ENCODE measurements around the gene DCHS1. TPM values are rescaled to one million over a fixed set of nuclear protein-coding genes. Genes with fewer than 3 reads are reported as not detected.

Gene DCHS1
- total RNA-seq, 1 experiment from 2014 or later: 14.2 TPM

- TF ChIP-seq MLX (CRISPR knock-in tag; IDR thresholded peaks at IDR 0.05) (no peak), HMGA2 (CRISPR knock-in tag; IDR thresholded peaks at IDR 0.05) (no peak), GTF2I (CRISPR knock-in tag; conservative IDR thresholded peaks at IDR 0.05) (no peak), E2F1 (CRISPR knock-in tag; IDR thresholded peaks at IDR 0.05) (no peak), ZNF512 (CRISPR knock-in tag; IDR thresholded peaks at IDR 0.05; ENCODE audit: borderline replicate concordance) (no peak), ZNF425 (CRISPR knock-in tag; conservative IDR thresholded peaks at IDR 0.05) (no peak), ZNF423 (CRISPR knock-in tag; IDR thresholded peaks at IDR 0.05) (no peak), E2F5 (CRISPR knock-in tag; IDR thresholded peaks at IDR 0.05) (no peak), RORB (CRISPR knock-in tag; IDR thresholded peaks at IDR 0.05) (no peak)
- TF ChIP-seq, protein P1, sequence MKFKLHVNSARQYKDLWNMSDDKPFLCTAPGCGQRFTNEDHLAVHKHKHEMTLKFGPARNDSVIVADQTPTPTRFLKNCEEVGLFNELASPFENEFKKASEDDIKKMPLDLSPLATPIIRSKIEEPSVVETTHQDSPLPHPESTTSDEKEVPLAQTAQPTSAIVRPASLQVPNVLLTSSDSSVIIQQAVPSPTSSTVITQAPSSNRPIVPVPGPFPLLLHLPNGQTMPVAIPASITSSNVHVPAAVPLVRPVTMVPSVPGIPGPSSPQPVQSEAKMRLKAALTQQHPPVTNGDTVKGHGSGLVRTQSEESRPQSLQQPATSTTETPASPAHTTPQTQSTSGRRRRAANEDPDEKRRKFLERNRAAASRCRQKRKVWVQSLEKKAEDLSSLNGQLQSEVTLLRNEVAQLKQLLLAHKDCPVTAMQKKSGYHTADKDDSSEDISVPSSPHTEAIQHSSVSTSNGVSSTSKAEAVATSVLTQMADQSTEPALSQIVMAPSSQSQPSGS (CRISPR knock-in tag; IDR thresholded peaks at IDR 0.05; ENCODE audit: borderline replicate concordance, low read depth): no peak
- TF ChIP-seq, protein P2, sequence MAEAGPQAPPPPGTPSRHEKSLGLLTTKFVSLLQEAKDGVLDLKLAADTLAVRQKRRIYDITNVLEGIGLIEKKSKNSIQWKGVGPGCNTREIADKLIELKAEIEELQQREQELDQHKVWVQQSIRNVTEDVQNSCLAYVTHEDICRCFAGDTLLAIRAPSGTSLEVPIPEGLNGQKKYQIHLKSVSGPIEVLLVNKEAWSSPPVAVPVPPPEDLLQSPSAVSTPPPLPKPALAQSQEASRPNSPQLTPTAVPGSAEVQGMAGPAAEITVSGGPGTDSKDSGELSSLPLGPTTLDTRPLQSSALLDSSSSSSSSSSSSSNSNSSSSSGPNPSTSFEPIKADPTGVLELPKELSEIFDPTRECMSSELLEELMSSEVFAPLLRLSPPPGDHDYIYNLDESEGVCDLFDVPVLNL (CRISPR knock-in tag; IDR thresholded peaks at IDR 0.05; ENCODE audit: borderline replicate concordance, low read depth): no peak
- TF ChIP-seq, protein P3, sequence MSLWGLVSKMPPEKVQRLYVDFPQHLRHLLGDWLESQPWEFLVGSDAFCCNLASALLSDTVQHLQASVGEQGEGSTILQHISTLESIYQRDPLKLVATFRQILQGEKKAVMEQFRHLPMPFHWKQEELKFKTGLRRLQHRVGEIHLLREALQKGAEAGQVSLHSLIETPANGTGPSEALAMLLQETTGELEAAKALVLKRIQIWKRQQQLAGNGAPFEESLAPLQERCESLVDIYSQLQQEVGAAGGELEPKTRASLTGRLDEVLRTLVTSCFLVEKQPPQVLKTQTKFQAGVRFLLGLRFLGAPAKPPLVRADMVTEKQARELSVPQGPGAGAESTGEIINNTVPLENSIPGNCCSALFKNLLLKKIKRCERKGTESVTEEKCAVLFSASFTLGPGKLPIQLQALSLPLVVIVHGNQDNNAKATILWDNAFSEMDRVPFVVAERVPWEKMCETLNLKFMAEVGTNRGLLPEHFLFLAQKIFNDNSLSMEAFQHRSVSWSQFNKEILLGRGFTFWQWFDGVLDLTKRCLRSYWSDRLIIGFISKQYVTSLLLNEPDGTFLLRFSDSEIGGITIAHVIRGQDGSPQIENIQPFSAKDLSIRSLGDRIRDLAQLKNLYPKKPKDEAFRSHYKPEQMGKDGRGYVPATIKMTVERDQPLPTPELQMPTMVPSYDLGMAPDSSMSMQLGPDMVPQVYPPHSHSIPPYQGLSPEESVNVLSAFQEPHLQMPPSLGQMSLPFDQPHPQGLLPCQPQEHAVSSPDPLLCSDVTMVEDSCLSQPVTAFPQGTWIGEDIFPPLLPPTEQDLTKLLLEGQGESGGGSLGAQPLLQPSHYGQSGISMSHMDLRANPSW (CRISPR knock-in tag; conservative IDR thresholded peaks at IDR 0.05; ENCODE audit: low read depth): no peak
- TF ChIP-seq, protein P4, sequence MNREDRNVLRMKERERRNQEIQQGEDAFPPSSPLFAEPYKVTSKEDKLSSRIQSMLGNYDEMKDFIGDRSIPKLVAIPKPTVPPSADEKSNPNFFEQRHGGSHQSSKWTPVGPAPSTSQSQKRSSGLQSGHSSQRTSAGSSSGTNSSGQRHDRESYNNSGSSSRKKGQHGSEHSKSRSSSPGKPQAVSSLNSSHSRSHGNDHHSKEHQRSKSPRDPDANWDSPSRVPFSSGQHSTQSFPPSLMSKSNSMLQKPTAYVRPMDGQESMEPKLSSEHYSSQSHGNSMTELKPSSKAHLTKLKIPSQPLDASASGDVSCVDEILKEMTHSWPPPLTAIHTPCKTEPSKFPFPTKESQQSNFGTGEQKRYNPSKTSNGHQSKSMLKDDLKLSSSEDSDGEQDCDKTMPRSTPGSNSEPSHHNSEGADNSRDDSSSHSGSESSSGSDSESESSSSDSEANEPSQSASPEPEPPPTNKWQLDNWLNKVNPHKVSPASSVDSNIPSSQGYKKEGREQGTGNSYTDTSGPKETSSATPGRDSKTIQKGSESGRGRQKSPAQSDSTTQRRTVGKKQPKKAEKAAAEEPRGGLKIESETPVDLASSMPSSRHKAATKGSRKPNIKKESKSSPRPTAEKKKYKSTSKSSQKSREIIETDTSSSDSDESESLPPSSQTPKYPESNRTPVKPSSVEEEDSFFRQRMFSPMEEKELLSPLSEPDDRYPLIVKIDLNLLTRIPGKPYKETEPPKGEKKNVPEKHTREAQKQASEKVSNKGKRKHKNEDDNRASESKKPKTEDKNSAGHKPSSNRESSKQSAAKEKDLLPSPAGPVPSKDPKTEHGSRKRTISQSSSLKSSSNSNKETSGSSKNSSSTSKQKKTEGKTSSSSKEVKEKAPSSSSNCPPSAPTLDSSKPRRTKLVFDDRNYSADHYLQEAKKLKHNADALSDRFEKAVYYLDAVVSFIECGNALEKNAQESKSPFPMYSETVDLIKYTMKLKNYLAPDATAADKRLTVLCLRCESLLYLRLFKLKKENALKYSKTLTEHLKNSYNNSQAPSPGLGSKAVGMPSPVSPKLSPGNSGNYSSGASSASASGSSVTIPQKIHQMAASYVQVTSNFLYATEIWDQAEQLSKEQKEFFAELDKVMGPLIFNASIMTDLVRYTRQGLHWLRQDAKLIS (CRISPR knock-in tag; IDR thresholded peaks at IDR 0.05; ENCODE audit: borderline replicate concordance): no peak
- DNase-seq (ENCODE audit: low spot score) (no peak), ATAC-seq (no peak)
- ChIA-PET POLR2A (no interaction called here), CTCF (interaction anchor here (0.9 kb wide), 1 partner anchor 151 kb away, joined by 3 read pairs; no protein-coding TSS in a partner anchor)
- H3K4me1 Mint-ChIP-seq: peaks cover 28% of the 10 kb centered on the region
- peaks cover 21% of the 10 kb centered on the region for H3K36me3 Mint-ChIP-seq
- no peaks in the 10 kb centered on the region; the same call in none of the 2 replicates for H3K27me3 Mint-ChIP-seq (ENCODE audit: low read depth)
- peak overlapping the region; percentile 32; the same call in 1 of the 2 replicates for H3K27ac Mint-ChIP-seq
- peaks cover 4% of the 10 kb centered on the region for H3K9me3 Mint-ChIP-seq
- H3K4me3 Mint-ChIP-seq: peak overlapping the region; percentile 99
Measured at GRCh38 chr11:6681949-6682348, 26.3 kb upstream of the DCHS1 start.
